K562 (cell line): ENCODE results near the gene IGFALS. TPM values are rescaled to one million over a fixed set of nuclear protein-coding genes. Genes with fewer than 3 reads are reported as not detected.

Source experiments
- ATAC-seq: fragments of 200-7000 bp; cut with Tn5 transposase; 3 replicates; pipeline ENCODE4 v1.9.1; 2020; ENCODE audit warnings: moderate library complexity
- BruUV-seq: library from RNA; stranded (reverse); fragments of 400-500 nt; replicated peaks from 2 replicates; lab custom pipeline; 2021; lab: Mats Ljungman, UMichigan
- CTCF ChIA-PET: fragments of 300-600 bp; formaldehyde crosslinking; extraction: SDS; loops from one replicate; lab custom pipeline; 2021; ENCODE audit warnings: low intra/inter-chr PET ratio; lab: Yijun Ruan, JAX
- POLR2A ChIA-PET: fragments of 300-600, 350-650 bp; sonication (Branson Sonifier 250); formaldehyde crosslinking; extraction: SDS; loops from one replicate; lab custom pipeline; 2021; ENCODE audit warnings: antibody characterized with exemption, inconsistent platforms; lab: Yijun Ruan, JAX
- DNase-seq, 4 experiments: peaks; one replicate each; pipeline versions ENCODE4 v3.0.0 to v3.0.0-alpha.2; 2011 to 2018; ENCODE audit warnings: low spot score in 3 of 4, mixed read lengths in 3 of 4; ENCODE audit errors: extremely low read depth in 1 of 4
- FAIRE-seq: peaks from 2 replicates; lab custom pipeline; 2011; peaks lifted over from hg19 to GRCh38; lab: Jason Lieb, UNC
- H2AFZ ChIP-seq: 2 replicates; pipeline ENCODE4 v1.6.0; 2011; ENCODE audit warnings: low read depth, low read length, control low read depth, inconsistent platforms
- H3K27ac ChIP-seq: fragments of 200-600 bp; 3 replicates; pipeline ENCODE4 v1.8.0; 2011; ENCODE audit warnings: low read depth, mild to moderate bottlenecking, control low read depth, inconsistent platforms, low read length, moderate library complexity, mixed read lengths; ENCODE audit errors: extremely low read depth
- H3K27me3 ChIP-seq, 2 experiments: fragments of 300-600 bp in 1 of 2; 2 replicates in 1 of 2; 3 replicates in 1 of 2; pipeline versions ENCODE4 v1.6.0 to v1.8.0; 2011; ENCODE audit warnings: inconsistent platforms in 2 of 2, low read length in 2 of 2, mild to moderate bottlenecking in 1 of 2, mixed read lengths in 1 of 2, moderate library complexity in 1 of 2; ENCODE audit not compliant: control insufficient read depth in 2 of 2, insufficient read depth in 2 of 2
- H3K36me3 ChIP-seq: fragments of 300-600 bp; 3 replicates; pipeline ENCODE4 v1.8.0; 2011; ENCODE audit warnings: mild to moderate bottlenecking, low read length, inconsistent platforms; ENCODE audit not compliant: control insufficient read depth, insufficient read depth
- H3K4me1 ChIP-seq, 2 experiments: fragments of 200-600 bp in 1 of 2; replicated peaks in 1 of 2; 2 replicates in 1 of 2; 3 replicates in 1 of 2; pipeline versions ENCODE4 v1.5.1 to v1.8.0; 2011; ENCODE audit warnings: inconsistent platforms in 2 of 2, low read length in 2 of 2, mild to moderate bottlenecking in 1 of 2, mixed read lengths in 1 of 2, moderate library complexity in 1 of 2; ENCODE audit not compliant: control insufficient read depth in 2 of 2, insufficient read depth in 2 of 2
- H3K4me2 ChIP-seq: 2 replicates; pipeline ENCODE4 v1.6.1; 2011; ENCODE audit warnings: low read length, control low read depth, inconsistent platforms, mixed read lengths; ENCODE audit not compliant: insufficient read depth
- H3K4me3 ChIP-seq: fragments of 200-600 bp; sonication (generic), shearing (Covaris generic); 2 replicates; pipeline ENCODE4 v1.5.1; 2016; ENCODE audit warnings: control low read depth, inconsistent platforms
- H3K79me2 ChIP-seq: fragments of 200-600 bp; 3 replicates; pipeline ENCODE4 v1.8.0; 2011; ENCODE audit warnings: low read length, inconsistent platforms; ENCODE audit not compliant: control insufficient read depth, insufficient read depth
- H3K9ac ChIP-seq, 2 experiments: 2 replicates each; pipeline versions ENCODE4 v1.6.0 to v1.6.1; 2011; ENCODE audit warnings: low read depth in 2 of 2, low read length in 2 of 2, control low read depth in 1 of 2, inconsistent platforms in 1 of 2, mild to moderate bottlenecking in 1 of 2, mixed read lengths in 1 of 2; ENCODE audit not compliant: insufficient read depth in 1 of 2
- H3K9me1 ChIP-seq: one replicate; pipeline ENCODE4 v1.6.0; 2011; ENCODE audit warnings: inconsistent platforms, mild to moderate bottlenecking, low read length, moderate library complexity; ENCODE audit not compliant: control insufficient read depth, insufficient read depth
- H3K9me3 ChIP-seq: replicated peaks from 2 replicates; pipeline ENCODE4 v1.5.1; 2011; ENCODE audit warnings: low read depth, low read length, inconsistent platforms; ENCODE audit not compliant: control insufficient read depth, insufficient read depth
- H4K20me1 ChIP-seq: replicated peaks from 2 replicates; pipeline ENCODE4 v1.6.1; 2011; ENCODE audit warnings: low read length, inconsistent platforms, mixed read lengths; ENCODE audit not compliant: control insufficient read depth, insufficient read depth
- PHF8 ChIP-seq: fragments of 200-600 bp; sonication (generic); IDR thresholded peaks from 2 replicates; pipeline ENCODE4 v1.6.1; 2012; ENCODE audit warnings: mixed run types, mild to moderate bottlenecking, inconsistent platforms, low read length, moderate library complexity, borderline replicate concordance
- POLR2G ChIP-seq: fragments of 200-400 bp; formaldehyde crosslinking; IDR thresholded peaks from 2 replicates; pipeline ENCODE4 v1.6.1; 2017; ENCODE audit warnings: low read depth, mild to moderate bottlenecking, antibody characterized with exemption, low read length, moderate library complexity
- WGBS: fragments of 100-300 bp; shearing (Covaris generic); methylation state at CpG from one replicate; pipeline ENCODE4 v1.1.6; 2016; ENCODE audit warnings: low coverage, mixed read lengths; ENCODE audit not compliant: insufficient coverage; ENCODE audit errors: missing lambda C conversion rate; 5-methylcytosine and 5-hydroxymethylcytosine counted together
- in situ Hi-C: fragments of 300-500 bp; cut with MboI; formaldehyde crosslinking; loops from 4 replicates; pipeline ENCODE4 v1.15.0; 2018; ENCODE audit warnings: inconsistent platforms, mixed read lengths
- intact Hi-C: fragments of 100-400 bp; cut with micrococcal nuclease; formaldehyde crosslinking; loops from 2 replicates; pipeline ENCODE4 v1.14.2; 2022
- polyA plus RNA-seq, 8 experiments: library from polyadenylated mRNA; depleted of rRNA in 4 of 8; stranded (reverse) in 5 of 8; unstranded in 3 of 8; fragments of >200 nt; fragmentation: Nextera tagmentation in 2 of 8; fragmentation: Illumina TruSeq in 1 of 8; extraction: Ambion mirVana in 2 of 8; extraction: Trizol in 1 of 8; gene quantifications; 2 replicates each; pipeline versions ENCODE4 v1.2.1 to v1.2.3, GENCODE V29; 2011 to 2014; ENCODE audit warnings: inconsistent platforms in 1 of 8, missing spikeins in 1 of 8
- total RNA-seq, 7 experiments: library from RNA; depleted of rRNA in 6 of 7; stranded (reverse); fragments of >200 nt in 6 of 7; fragmentation: Illumina TruSeq in 2 of 7; extraction: Trizol in 2 of 7; gene quantifications; 2 replicates each; pipeline versions ENCODE4 v1.2.1 to v1.2.3, GENCODE V29; 2011 to 2021; ENCODE audit warnings: low replicate concordance in 1 of 7

The IGFALS gene
- total and polyA plus RNA-seq, 9 of the 15 experiments (the other 6 are each of a cell fraction or from before 2014, with no cell fraction given): not detected

GRCh38 chr16:1792836-1793577, 498 bp downstream of the IGFALS start:
- Histone ChIP-seq H3K9ac (no peak overlapping the region), H3K27me3 (no peaks in the 10 kb centered on the region), H3K9me1 (no peaks in the 10 kb centered on the region), H3K9me3 (no peaks in the 10 kb centered on the region), H3K27ac (no peak overlapping the region), H3K79me2 (no peaks in the 10 kb centered on the region), H3K4me1 (peaks cover 0 to 54% of the 10 kb centered on the region in 2 experiments; a peak in 2 of 5 replicates), H3K4me3 (no peak overlapping the region), H4K20me1 (no peaks in the 10 kb centered on the region), H3K36me3 (peaks cover 23% of the 10 kb centered on the region; the same call in 1 of the 3 replicates), H2AFZ (no peak overlapping the region), H3K4me2 (no peak overlapping the region)
- POLR2A ChIA-PET: interaction anchor here (0.8 to 1.2 kb wide), 4 partner anchors 8 to 16 kb away, joined by 3 to 5 read pairs (median 4); partner anchors contain the start of genes NUBP2 and SPSB3
- TF ChIP-seq PHF8 (no peak), POLR2G (peak; percentile 53)
- WGBS: 86% methylated on average over 28 of the region's 33 CpGs
- no peak for ATAC-seq
- BruUV-seq: no TSS peak
- CTCF ChIA-PET: no interaction called here
- no peak for FAIRE-seq
- DNase-seq: no peak
- intact Hi-C loops: no loop called here
- in situ Hi-C loops: no loop called here
